Fibroblast of mammary gland (primary cell): ENCODE measurements around the gene DLX1.

Experiments used
- DNase-seq: peaks from one replicate; pipeline ENCODE4 v3.0.0-alpha.2; 2010; ENCODE audit warnings: low read depth
- H3K4me3 ChIP-seq: 2 replicates; pipeline ENCODE4 v1.5.1; 2011; ENCODE audit warnings: low read depth, mild to moderate bottlenecking, low read length, moderate library complexity; ENCODE audit not compliant: control insufficient read depth
- TF ChIP-seq, protein P1 (sequence below): conservative IDR thresholded peaks from 2 replicates; pipeline ENCODE4 v1.5.1; 2011; ENCODE audit warnings: low read depth, low read length, inconsistent platforms; ENCODE audit not compliant: control insufficient read depth, insufficient read depth

DLX1 gene

DNA sequence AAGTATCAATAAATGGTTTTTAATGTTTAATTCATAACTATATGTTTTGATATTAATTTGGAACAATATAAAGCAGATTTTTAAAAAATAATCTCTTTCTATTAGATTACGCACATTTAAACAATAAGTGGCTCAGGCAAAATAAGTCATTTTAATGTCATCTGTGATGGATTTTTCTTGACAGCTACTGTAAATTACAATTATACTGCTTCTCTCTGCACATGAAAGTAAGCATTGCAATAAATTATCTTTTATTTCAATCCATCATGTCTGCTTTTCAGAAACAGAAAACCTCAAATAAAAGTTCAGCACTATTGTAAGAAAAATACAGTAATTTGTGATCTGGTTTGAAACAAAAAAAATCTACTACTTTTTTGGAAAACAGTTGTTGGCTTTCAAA is 11.1 kb upstream of the DLX1 start:
- H3K4me3 ChIP-seq, result no peak overlapping the region
- TF ChIP-seq, protein P1, sequence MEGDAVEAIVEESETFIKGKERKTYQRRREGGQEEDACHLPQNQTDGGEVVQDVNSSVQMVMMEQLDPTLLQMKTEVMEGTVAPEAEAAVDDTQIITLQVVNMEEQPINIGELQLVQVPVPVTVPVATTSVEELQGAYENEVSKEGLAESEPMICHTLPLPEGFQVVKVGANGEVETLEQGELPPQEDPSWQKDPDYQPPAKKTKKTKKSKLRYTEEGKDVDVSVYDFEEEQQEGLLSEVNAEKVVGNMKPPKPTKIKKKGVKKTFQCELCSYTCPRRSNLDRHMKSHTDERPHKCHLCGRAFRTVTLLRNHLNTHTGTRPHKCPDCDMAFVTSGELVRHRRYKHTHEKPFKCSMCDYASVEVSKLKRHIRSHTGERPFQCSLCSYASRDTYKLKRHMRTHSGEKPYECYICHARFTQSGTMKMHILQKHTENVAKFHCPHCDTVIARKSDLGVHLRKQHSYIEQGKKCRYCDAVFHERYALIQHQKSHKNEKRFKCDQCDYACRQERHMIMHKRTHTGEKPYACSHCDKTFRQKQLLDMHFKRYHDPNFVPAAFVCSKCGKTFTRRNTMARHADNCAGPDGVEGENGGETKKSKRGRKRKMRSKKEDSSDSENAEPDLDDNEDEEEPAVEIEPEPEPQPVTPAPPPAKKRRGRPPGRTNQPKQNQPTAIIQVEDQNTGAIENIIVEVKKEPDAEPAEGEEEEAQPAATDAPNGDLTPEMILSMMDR, result no peak
- no peak for DNase-seq

DNA sequence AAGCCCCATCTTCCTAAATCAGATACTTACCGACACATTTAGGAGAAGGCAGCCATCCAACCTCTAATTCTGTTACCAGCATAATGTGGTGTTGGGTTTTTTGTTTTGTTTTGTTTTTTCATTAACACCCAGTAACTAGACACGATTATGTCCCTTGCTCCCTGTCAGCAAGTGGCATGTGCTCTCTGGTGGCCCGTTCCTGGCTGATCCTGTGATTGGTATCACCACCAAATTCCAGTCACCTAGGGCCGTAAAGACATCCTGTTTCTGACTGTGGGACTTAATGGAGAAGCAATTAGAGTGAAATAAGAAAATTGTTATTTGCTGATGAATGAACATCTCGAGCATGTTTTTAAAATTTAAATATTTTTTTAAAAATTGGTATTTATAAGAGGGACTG is 5.9 kb upstream of the DLX1 start:
- H3K4me3 ChIP-seq, result no peak overlapping the region
- DNase-seq, result no peak
- TF ChIP-seq, protein P1, result no peak

DNA sequence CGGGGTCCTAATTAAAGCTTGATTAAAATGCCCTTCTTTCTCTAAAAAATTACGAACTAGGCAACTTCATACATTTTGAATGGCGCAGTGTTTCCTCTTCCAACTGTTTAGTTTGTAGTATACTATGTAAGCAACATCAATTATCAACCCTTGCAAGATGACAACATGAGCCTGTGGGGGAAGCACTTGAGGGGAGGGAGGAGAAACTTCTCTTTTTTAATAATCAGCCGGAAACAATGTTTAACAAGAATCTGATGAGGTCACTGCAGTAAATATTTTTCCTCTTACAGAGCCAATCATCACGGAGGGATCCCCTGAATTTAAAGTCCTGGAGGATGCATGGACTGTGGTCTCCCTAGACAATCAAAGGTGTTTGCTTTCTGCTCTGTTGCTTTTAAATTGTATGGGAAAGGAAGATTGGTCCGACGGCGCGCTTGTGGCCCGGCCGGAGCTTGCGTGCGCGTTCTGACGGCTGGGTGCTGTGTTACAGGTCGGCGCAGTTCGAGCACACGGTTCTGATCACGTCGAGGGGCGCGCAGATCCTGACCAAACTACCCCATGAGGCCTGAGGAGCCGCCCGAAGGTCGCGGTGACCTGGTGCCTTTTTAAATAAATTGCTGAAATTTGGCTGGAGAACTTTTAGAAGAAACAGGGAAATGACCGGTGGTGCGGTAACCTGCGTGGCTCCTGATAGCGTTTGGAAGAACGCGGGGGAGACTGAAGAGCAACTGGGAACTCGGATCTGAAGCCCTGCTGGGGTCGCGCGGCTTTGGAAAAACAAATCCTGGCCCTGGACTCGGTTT is 5.3 kb upstream of the DLX1 start:
- no peak overlapping the region for H3K4me3 ChIP-seq
- DNase-seq, result no peak
- TF ChIP-seq, protein P1, result no peak

DNA sequence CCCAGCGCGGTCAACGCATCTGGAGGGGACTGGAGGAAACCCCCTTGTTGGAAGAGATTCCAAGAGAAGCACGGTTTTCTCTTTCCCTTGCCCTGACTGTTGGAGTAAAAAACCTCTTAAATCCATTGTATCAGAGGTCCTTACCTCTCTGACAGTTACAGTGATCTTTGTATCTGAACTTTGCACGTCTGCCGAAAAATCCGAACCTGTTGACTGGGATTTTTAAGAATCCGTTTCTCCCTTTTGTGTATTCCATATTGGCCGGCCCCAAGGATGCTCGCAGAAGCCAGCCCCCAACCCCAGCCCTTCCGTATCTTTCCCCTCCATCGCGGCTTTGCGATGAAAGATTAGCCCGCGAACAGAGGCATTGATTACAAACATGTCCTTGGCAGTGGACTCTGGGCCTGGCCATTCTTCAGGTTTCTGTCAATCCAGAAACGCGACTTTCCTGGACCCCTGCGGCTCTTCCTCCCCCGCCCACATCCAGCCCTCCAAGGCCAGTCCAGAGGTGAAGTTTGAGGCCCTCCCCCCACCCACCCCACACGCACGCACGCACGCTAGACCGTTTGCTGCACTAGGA is 4.6 kb upstream of the DLX1 start:
- H3K4me3 ChIP-seq, result no peak overlapping the region
- DNase-seq, result no peak
- TF ChIP-seq, protein P1, result no peak

DNA sequence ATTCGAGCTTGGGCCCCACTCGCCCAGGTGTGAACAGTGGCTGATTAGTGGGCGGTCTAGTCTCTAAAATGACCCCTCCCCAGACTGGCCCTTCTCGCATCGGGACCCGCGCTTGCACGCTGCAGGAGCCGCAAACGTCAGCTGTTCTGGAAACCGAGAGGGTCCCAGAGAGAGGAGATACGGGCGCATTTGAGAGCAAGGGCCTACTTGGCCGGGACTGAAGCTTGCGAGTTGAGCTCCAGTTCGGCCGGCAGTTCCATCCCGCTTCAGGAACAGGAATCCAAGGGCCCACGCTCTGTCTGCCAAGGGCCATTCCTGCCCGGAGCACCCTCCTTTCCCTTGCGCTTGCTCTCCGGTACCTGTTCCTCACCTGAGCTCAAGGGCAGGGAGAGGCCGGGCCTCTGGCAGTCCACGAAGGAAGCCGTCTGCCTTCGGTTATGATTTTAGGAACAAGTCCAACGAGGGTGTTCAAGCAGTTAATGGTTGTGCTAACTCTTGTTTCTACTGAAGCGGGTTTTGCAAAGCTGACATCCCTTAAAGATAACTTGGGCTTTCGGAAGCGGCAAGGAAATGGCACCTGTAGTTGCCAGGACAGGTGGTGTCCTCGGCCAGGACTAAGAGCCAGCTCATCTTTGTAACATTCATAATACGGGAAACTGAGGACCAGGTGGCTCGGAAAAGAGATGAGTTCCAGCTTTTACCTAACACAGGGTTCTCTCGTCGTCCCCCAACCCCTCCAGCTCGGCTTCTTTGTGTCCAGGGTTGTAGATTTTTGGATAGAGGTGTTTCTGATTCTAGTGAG is 3.9 kb upstream of the DLX1 start:
- DNase-seq, result no peak
- H3K4me3 ChIP-seq, result no peak overlapping the region
- TF ChIP-seq, protein P1, result no peak

DNA sequence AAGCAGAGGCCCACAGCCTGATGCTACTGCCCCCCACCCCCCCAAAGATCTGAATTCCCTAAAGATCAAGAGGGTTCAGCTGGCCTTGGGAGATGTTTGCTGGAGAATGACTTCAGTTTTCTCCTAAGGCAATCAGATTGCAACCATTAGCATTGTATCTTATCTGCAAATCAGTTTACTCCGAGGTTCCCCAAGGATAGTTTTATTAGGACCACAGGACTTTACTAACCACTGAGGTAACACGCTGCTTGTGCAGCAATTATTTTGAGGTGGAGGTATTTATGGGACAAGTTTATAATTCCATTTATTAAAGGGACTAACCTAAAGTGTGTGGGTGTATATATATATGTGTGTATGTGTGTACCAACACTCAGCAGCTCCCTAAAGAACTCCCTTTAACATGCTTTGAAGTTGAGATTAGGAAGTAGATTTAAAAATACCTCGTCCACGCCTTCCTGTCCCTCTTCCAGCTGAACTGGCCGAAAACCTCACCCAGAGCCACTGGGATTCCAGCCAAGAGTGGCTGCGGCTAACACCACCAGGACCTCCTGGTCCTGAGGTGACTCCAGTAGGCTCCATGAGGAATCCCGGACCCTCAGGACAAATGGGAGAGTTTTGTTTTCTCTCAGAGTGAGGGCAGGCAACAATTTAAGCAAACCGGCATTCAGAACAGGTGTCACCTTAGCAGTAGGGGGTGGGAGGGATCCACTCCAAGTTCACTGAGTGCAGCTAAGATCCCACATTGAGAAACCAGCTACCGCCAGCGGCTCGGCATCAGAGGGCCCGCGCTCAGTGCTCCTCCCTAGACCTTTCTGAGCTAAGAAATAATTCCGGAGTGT is 3.0 kb upstream of the DLX1 start:
- TF ChIP-seq, protein P1, result no peak
- H3K4me3 ChIP-seq, result no peak overlapping the region
- DNase-seq, result no peak
